HCT116 (cell line): Measurements from ENCODE around the gene PCNX1. TPM values are rescaled to one million over a fixed set of nuclear protein-coding genes. Genes with fewer than 3 reads are reported as not detected.

ENCODE experiments used
- ATAC-seq: fragments of 200-7000 bp; cut with Tn5 transposase; 2 replicates; pipeline ENCODE4 v1.9.1; 2020; ENCODE audit warnings: mild to moderate bottlenecking, moderate library complexity
- BruUV-seq: library from RNA; stranded (reverse); fragments of 400-500 nt; replicated peaks from 2 replicates; lab custom pipeline; 2021; lab: Mats Ljungman, UMichigan
- CTCF ChIA-PET: fragments of 300-600 bp; sonication (Branson Sonifier 250); formaldehyde crosslinking; loops from one replicate; lab custom pipeline; 2021; ENCODE audit warnings: antibody characterized with exemption; lab: Charles Lee
- POLR2A ChIA-PET: fragments of 300-600, 350-600 bp; sonication (Branson Sonifier 250); formaldehyde crosslinking; loops from one replicate; lab custom pipeline; 2021; ENCODE audit warnings: antibody characterized with exemption; lab: Charles Lee
- RAD21 ChIA-PET, 2 experiments: fragments of 300-600 bp; sonication (Branson Sonifier 250); formaldehyde crosslinking; loops; one replicate each; lab custom pipeline; 2023; ENCODE audit warnings: low total read pairs in 2 of 2; ENCODE audit not compliant: uncharacterized antibody in 2 of 2, unreplicated experiment in 2 of 2, low non-redundant PET in 1 of 2; lab: Charles Lee
- DNase-seq: peaks from one replicate; pipeline ENCODE4 v3.0.0-alpha.2; 2010; ENCODE audit warnings: low read depth, low spot score
- H2AFZ ChIP-seq: fragments of 200-600 bp; shearing (Covaris generic), sonication (generic); 2 replicates; pipeline ENCODE4 v1.6.1; 2017; ENCODE audit warnings: low read depth, mixed run types, mixed read lengths, antibody characterized with exemption, low read length; ENCODE audit not compliant: poor library complexity, severe bottlenecking
- H3K27ac ChIP-seq: 2 replicates; pipeline ENCODE4 v1.5.1; 2012; ENCODE audit warnings: low read depth, low read length
- H3K27me3 ChIP-seq: fragments of 200-600 bp; sonication (generic); 2 replicates; pipeline ENCODE4 v1.6.1; 2016; ENCODE audit warnings: mixed run types, low read length, mixed read lengths; ENCODE audit not compliant: insufficient read depth
- H3K36me3 ChIP-seq, 2 experiments: fragments of 200-500 bp in 1 of 2; fragments of 200-600 bp in 1 of 2; sonication (Bioruptor generic) in 1 of 2; sonication (generic) in 1 of 2; 2 replicates each; pipeline versions ENCODE4 v1.5.1 to v1.6.1; 2014 to 2016; ENCODE audit warnings: low read length in 2 of 2, inconsistent platforms in 1 of 2, mixed read lengths in 1 of 2, mixed run types in 1 of 2; ENCODE audit not compliant: insufficient read depth in 2 of 2, control insufficient read depth in 1 of 2
- H3K4me1 ChIP-seq, 2 experiments: fragments of 200-600 bp in 1 of 2; sonication (generic) in 1 of 2; 2 replicates each; pipeline versions ENCODE4 v1.5.1 to v1.6.1; 2012 to 2017; ENCODE audit warnings: low read length in 2 of 2, inconsistent platforms in 1 of 2, mild to moderate bottlenecking in 1 of 2, mixed read lengths in 1 of 2, mixed run types in 1 of 2, moderate library complexity in 1 of 2; ENCODE audit not compliant: insufficient read depth in 2 of 2, control insufficient read depth in 1 of 2
- H3K4me2 ChIP-seq: fragments of 200-600 bp; sonication (generic); 2 replicates; pipeline ENCODE4 v1.6.1; 2017; ENCODE audit warnings: mixed run types, low read length, mixed read lengths
- H3K4me3 ChIP-seq, 2 experiments: fragments of 200-600 bp in 1 of 2; sonication (generic) in 1 of 2; replicated peaks in 1 of 2; 2 replicates each; pipeline ENCODE4 v1.5.1; 2011 to 2016; ENCODE audit warnings: low read length in 2 of 2, control low read depth in 1 of 2, low read depth in 1 of 2, mild to moderate bottlenecking in 1 of 2, mixed read lengths in 1 of 2, mixed run types in 1 of 2
- H3K79me2 ChIP-seq: fragments of 200-600 bp; sonication (generic); 2 replicates; pipeline ENCODE4 v1.6.1; 2017; ENCODE audit warnings: mild to moderate bottlenecking, mixed run types, low read length, moderate library complexity, mixed read lengths; ENCODE audit not compliant: insufficient read depth
- H3K9ac ChIP-seq: fragments of 200-600 bp; sonication (generic); 2 replicates; pipeline ENCODE4 v1.6.1; 2016; ENCODE audit warnings: low read length, mixed read lengths
- H3K9me2 ChIP-seq: fragments of 200-600 bp; sonication (generic), shearing (Covaris generic); 2 replicates; pipeline ENCODE4 v1.6.1; 2017; ENCODE audit warnings: mixed run types, mild to moderate bottlenecking, moderate library complexity; ENCODE audit not compliant: insufficient read depth
- H3K9me3 ChIP-seq, 2 experiments: fragments of 200-500 bp in 1 of 2; fragments of 200-600 bp in 1 of 2; sonication (Bioruptor generic) in 1 of 2; sonication (generic) in 1 of 2; 2 replicates each; pipeline ENCODE4 v1.6.1; 2014 to 2017; ENCODE audit warnings: low read length in 2 of 2, mixed read lengths in 2 of 2, inconsistent platforms in 1 of 2, low read depth in 1 of 2, mild to moderate bottlenecking in 1 of 2, mixed run types in 1 of 2, moderate library complexity in 1 of 2; ENCODE audit not compliant: control insufficient read depth in 1 of 2, insufficient read depth in 1 of 2
- H4K20me1 ChIP-seq: fragments of 200-600 bp; sonication (generic), shearing (Covaris generic); 2 replicates; pipeline ENCODE4 v1.6.1; 2017; ENCODE audit warnings: mixed run types, mild to moderate bottlenecking, moderate library complexity; ENCODE audit not compliant: insufficient read depth
- ATF3 ChIP-seq: IDR thresholded peaks from 2 replicates; pipeline ENCODE4 v1.6.1; 2012
- CBX3 ChIP-seq: IDR thresholded peaks from 2 replicates; pipeline ENCODE4 v1.6.1; 2012; ENCODE audit warnings: low read depth
- CEBPB ChIP-seq: IDR thresholded peaks from 2 replicates; pipeline ENCODE4 v1.6.1; 2012; ENCODE audit warnings: low read depth
- CTCF ChIP-seq, 3 experiments: fragments of 200-600 bp in 1 of 3; sonication (generic) in 1 of 3; IDR thresholded peaks in 2 of 3; conservative IDR thresholded peaks in 1 of 3; 2 replicates each; pipeline ENCODE4 v1.5.1; 2012 to 2017; ENCODE audit warnings: low read depth in 2 of 3, low read length in 2 of 3, antibody characterized with exemption in 1 of 3, borderline replicate concordance in 1 of 3, control low read depth in 1 of 3, mild to moderate bottlenecking in 1 of 3, mixed read lengths in 1 of 3, mixed run types in 1 of 3, moderate library complexity in 1 of 3; ENCODE audit not compliant: insufficient read depth in 1 of 3
- EGR1 ChIP-seq: IDR thresholded peaks from 2 replicates; pipeline ENCODE4 v1.6.1; 2012; ENCODE audit warnings: low read depth
- ELF1 ChIP-seq: IDR thresholded peaks from 2 replicates; pipeline ENCODE4 v1.6.1; 2012; ENCODE audit warnings: low read depth, borderline replicate concordance
- EZH2 ChIP-seq: fragments of 200-600 bp; sonication (generic); IDR thresholded peaks from 2 replicates; pipeline ENCODE4 v1.6.1; 2017; ENCODE audit warnings: antibody characterized with exemption, mixed run types
- EZH2phosphoT487 ChIP-seq: fragments of 200-600 bp; IDR thresholded peaks from 2 replicates; pipeline ENCODE4 v1.6.1; 2018; ENCODE audit warnings: antibody characterized with exemption, borderline replicate concordance
- FOSL1 ChIP-seq: IDR thresholded peaks from 2 replicates; pipeline ENCODE4 v1.6.1; 2012; ENCODE audit warnings: low read depth
- JUND ChIP-seq: IDR thresholded peaks from 2 replicates; pipeline ENCODE4 v1.6.1; 2012
- MAX ChIP-seq: IDR thresholded peaks from 2 replicates; pipeline ENCODE4 v1.6.1; 2012
- POLR2A ChIP-seq: IDR thresholded peaks from 2 replicates; pipeline ENCODE4 v1.7.0; 2011; ENCODE audit warnings: borderline replicate concordance; ENCODE audit not compliant: insufficient read depth, insufficient read length; ENCODE audit errors: extremely low read depth
- RAD21 ChIP-seq: IDR thresholded peaks from 2 replicates; pipeline ENCODE4 v1.6.1; 2012; ENCODE audit warnings: low read depth, mild to moderate bottlenecking
- REST ChIP-seq: IDR thresholded peaks from 2 replicates; pipeline ENCODE4 v1.6.1; 2012; ENCODE audit warnings: low read depth
- SIN3A ChIP-seq: IDR thresholded peaks from 2 replicates; pipeline ENCODE4 v1.6.1; 2012; ENCODE audit warnings: low read depth
- SP1 ChIP-seq: IDR thresholded peaks from 2 replicates; pipeline ENCODE4 v1.6.1; 2012; ENCODE audit warnings: low read depth
- TCF7L2 ChIP-seq: IDR thresholded peaks from 2 replicates; pipeline ENCODE4 v1.7.0; 2011; ENCODE audit warnings: borderline replicate concordance, inconsistent platforms; ENCODE audit not compliant: insufficient read depth, insufficient read length; ENCODE audit errors: extremely low read depth
- YY1 ChIP-seq: IDR thresholded peaks from 2 replicates; pipeline ENCODE4 v1.6.1; 2011; ENCODE audit warnings: low read length, low read depth, moderate library complexity, mild to moderate bottlenecking; ENCODE audit not compliant: insufficient replicate concordance; ENCODE audit errors: extremely low read depth
- ZFX ChIP-seq: fragments of 450-650 bp; IDR thresholded peaks from 2 replicates; pipeline ENCODE4 v1.6.1; 2017
- ZNF274 ChIP-seq: fragments of 200-500 bp; sonication (Bioruptor generic); IDR thresholded peaks from 2 replicates; pipeline ENCODE4 v1.6.1; 2014; ENCODE audit warnings: mild to moderate bottlenecking, low read depth, low read length, inconsistent platforms
- intact Hi-C: fragments of 100-400 bp; cut with micrococcal nuclease; formaldehyde crosslinking; loops from 2 replicates; pipeline ENCODE4 v1.10.0; 2022
- total RNA-seq: library from RNA; stranded (reverse); gene quantifications from one replicate; pipeline ENCODE4 v1.2.1, GENCODE V29; 2021; ENCODE audit not compliant: unreplicated experiment

The PCNX1 gene
- total RNA-seq, 1 experiment from 2014 or later, result 52.2 TPM

- CTCF ChIA-PET, result no interaction called here
Observed at GRCh38 chr14:71163842-71164629, 256.8 kb downstream of the PCNX1 start.

More at GRCh38 chr14:71163842-71164629, 256.8 kb downstream of the PCNX1 start:
- no peaks in the 10 kb centered on the region for H3K36me3 ChIP-seq
- H3K9me2 ChIP-seq, result no peaks in the 10 kb centered on the region
- BruUV-seq, result no TSS peak
- intact Hi-C loops, result no loop called here
- no peak overlapping the region for H2AFZ ChIP-seq
- H3K4me2 ChIP-seq, result no peak overlapping the region
- no peak overlapping the region for H3K4me3 ChIP-seq
- ATAC-seq (no peak), DNase-seq (no peak)
- no peaks in the 10 kb centered on the region for H3K27me3 ChIP-seq
- RAD21 ChIA-PET, result interaction anchor here in 1 of 2 experiments (0.6 kb wide), 1 partner anchor 443 kb away, joined by 4 read pairs; no protein-coding TSS in a partner anchor
- no peak overlapping the region for H3K9ac ChIP-seq
- no peaks in the 10 kb centered on the region for H3K4me1 ChIP-seq
- TF ChIP-seq SIN3A (no peak), SP1 (no peak), ZNF274 (no peak), REST (no peak), JUND (no peak), POLR2A (no peak), ELF1 (no peak), ZFX (no peak), YY1 (no peak), MAX (no peak), EGR1 (no peak), ATF3 (no peak), EZH2phosphoT487 (no peak), RAD21 (no peak), EZH2 (no peak), CTCF (IDR thresholded peaks at IDR 0.05 in 2 of 3, conservative IDR thresholded peaks at IDR 0.05 in 1 of 3; ENCODE audit: borderline replicate concordance in 1 of 3, insufficient read depth in 1 of 3, low read depth in 2 of 3, low read length in 2 of 3) (no peak), CBX3 (no peak), CEBPB (no peak), FOSL1 (no peak), TCF7L2 (no peak)
- POLR2A ChIA-PET, result no interaction called here
- no peaks in the 10 kb centered on the region for H3K79me2 ChIP-seq
- H4K20me1 ChIP-seq, result no peaks in the 10 kb centered on the region
- H3K27ac ChIP-seq, result no peak overlapping the region
- 0 out of 4 replicates have a peak, but pooled peaks cover 0 to 3% of the 10 kb centered on the region in 2 experiments for H3K9me3 ChIP-seq
